HG03521 (cell line): ENCODE data around the gene U2AF2.

Experiments used
- ATAC-seq: cut with Tn5 transposase; IDR thresholded peaks from one replicate; pipeline ENCODE4 v1.9.1; 2021; ENCODE audit warnings: mild to moderate bottlenecking, moderate library complexity; ENCODE audit not compliant: unreplicated experiment

The U2AF2 gene

GRCh38 chr19:55642153-55643002, 12.5 kb upstream of the U2AF2 start:
- no peak for ATAC-seq

DNA sequence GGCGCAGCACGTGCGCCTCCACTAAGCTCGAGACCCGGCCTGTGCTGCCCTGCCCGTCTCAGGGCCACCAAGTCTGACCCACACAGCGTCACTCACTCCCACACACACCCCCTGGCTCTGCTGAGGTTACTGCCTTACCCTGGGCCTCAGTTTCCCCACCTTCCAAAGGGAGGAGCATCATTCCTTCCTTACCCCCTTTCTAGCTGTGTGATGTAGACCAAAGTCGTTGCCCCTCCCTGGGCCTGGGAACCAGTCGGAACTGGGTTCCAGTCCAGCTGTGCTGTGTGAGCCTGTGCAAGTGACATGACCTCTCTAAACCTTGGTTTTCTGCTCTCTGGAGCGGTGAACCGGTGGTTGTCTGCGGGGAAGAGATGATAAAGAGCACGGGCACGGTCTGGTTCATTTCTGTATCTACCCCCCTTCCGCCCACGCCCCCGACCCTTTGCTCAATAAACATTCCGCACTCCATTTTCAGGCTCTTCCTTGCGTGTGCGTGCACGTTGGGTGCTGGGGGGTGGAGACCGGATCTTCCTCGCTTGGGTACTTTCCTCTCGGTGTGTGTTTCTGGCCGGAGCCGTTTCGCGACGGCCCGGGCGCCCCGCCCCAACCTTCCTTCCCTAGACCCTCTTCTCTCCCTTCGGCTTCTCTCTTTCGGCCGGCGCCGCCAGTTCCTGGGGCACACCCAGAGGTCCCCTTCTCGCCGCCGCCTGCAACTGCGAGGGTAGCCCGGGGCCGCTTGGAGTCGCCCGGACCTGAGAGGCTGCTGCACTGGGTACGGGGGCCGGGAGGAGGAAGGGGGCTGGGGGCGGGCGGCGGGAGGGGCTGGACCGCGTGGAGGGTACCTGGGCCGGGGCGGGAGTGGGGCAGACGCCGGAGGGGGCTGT, 11.6 kb upstream of the U2AF2 start, which contains the start of gene ZNF581:
ZNF581 (plus strand) TSS at position 647 of the 884 bp plus-strand sequence. CDS start 923 bp downstream, outside the sequence.
- peak; percentile 28 for ATAC-seq

DNA sequence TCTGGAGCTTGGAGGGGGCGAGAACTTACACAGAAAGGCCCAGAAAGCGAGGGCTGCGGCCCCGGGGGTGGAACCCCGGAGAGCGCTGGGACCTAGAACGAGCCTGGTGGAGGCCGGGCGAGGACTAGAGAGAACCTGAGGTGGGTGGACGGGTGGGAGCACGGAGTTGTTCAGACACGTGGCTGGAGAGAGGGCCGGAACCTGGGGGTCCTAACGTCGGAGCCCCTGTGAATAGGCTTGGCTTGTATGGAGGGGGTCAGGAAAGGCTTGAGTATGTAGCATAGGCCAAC, 11.0 kb upstream of the U2AF2 start:
- ATAC-seq: no peak

GRCh38 chr19:55644191-55644833, 10.5 kb upstream of the U2AF2 start:
- no peak for ATAC-seq

GRCh38 chr19:55644842-55645511, 9.9 kb upstream of the U2AF2 start:
- no peak for ATAC-seq

DNA sequence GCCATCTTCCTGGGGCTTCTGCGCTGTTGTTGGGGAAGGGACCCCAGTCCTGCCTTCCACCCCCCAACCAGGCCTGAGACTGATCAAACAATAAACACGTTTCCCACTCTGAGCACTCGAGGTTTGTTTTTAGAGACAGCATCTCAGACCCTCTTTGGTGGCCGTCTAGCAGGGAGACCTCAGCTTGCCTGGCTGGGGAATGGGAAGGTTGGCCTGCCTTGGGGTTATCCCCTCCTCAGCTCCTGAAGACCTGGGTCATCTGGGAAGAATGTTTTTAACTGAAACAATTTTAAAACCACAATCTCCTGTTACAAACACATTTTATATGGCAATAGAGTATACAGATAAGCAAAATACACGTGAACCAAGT, 9.3 kb upstream of the U2AF2 start:
- ATAC-seq: no peak

- ATAC-seq: no peak
These were observed 7.7 kb upstream of the U2AF2 start for GRCh38 chr19:55646889-55647731.

DNA sequence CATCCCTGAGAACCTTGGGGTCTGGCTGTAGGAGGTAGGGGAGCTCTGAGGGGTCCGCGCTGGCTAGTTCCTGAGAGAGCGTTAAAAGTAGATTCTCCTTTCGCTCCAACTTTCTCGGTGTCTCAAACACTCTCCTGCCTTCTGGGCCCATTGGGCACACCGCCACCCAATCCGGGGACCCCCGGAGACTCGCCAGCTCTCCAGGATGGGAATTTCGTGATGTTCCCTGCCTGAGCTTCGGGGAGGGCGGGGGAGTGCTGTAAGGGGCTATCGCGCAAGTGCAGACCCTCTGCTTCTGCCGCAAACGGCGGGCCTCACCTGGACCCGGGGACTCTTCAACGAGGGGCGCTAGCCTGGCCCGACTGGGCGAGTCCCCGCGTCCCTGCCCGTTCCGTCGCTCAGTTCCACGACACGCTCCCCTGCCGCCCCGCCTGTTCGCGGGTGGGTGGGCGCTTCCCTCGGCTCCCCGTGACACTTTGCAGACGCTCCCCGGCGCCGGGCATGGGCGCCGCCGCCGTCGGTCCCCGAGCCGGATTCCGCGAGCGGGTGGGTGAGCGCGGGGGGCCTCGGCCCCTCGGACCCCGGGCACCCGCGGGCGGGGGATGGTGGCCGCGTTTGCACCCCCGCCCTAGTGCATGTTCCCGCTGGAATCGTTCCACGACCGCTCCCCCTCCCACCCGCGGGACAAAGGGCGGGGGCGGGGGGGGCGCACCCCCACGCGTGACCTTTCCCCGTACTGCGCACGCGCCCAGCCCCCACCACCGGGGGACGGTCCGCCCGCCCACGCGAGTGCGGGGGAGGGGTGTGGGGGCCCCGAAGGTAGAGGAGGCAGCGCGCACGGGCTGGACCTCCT, 6.9 kb upstream of the U2AF2 start, which contains the start of gene CCDC106:
CCDC106 (plus strand) TSS at position 481 of the 853 bp plus-strand sequence. CDS start 835 bp downstream, outside the sequence.
- ATAC-seq: peak; percentile 27

GRCh38 chr19:55648585-55649267, 6.1 kb upstream of the U2AF2 start:
- ATAC-seq: no peak

DNA sequence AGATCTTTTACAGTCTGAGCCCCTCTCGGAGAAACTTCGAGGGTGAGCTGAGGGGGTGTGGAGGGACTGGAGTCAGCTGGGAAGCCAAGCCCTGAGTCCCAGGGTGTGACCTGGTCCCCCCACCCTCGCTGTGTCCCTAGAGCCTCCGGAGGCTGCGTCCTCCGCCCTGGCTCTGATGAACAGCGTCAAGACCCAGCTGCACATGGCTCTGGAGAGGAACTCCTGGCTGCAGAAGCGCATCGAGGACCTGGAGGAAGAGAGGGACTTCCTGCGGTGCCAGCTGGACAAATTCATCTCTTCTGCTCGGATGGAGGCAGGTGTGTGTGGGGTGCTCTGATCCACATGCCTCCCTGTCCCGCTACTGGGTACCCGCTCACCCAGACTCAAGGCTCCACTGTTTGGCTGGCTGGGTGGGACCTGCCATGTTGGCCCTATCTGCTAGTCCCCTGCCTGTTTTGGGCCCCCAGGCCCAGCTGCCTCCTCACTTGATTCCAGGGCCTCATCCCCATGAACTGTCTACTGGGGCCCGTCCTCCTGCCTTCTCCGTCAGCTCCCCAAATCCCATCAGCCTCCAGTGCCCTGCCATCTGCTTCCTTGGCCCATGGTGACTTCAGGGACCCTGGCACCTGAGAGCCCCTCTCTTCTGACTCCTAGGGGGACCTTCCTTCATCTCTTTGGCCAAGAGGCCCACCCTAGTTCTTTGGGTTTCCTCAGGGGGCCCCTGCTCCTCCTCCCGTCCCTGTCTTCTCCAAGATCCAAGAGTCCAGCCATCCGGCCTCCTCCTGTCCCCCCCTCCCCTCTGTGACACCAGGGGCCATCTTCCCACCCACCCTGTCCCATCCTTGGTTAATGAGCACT, 5.3 kb upstream of the U2AF2 start:
- no peak for ATAC-seq

DNA sequence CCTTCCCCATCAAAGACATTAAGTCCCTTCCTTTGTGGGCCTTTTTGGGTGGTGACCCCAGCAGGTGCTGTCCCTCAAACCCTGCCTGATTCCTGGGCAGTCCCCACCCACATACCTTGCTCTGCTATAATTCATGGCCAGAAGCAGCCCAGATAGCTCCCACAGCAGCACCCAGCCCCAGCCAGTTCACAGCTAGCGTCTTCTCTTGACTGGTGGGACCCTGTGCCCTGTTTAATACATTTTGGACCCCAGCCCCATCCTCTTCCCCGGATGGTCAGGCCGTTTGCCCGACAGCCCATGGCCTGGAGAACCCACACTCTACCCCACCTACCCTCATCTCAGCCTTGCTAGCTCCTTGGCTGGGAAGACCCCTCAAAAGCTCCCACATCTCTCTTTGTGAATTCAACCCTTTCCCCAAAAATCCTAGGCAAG, 4.7 kb upstream of the U2AF2 start:
- no peak for ATAC-seq

- no peak for ATAC-seq
These were observed 4.1 kb upstream of the U2AF2 start for GRCh38 chr19:55650602-55651230.

DNA sequence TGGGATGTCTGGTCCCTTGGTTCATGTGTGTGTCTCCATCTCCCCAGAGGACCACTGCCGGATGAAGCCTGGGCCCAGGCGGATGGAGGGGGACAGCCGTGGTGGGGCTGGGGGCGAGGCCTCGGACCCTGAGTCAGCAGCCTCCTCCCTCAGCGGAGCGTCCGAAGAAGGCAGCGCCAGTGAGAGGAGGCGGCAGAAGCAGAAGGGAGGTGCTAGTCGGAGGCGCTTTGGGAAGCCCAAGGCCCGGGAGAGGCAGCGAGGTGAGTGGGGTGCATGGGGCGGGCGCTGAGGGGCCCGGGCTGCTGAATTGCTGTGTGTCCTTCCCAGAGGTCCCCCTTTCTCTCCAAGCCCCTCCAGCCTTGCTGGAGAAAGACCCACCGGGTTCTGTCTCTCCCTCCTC, 3.6 kb upstream of the U2AF2 start:
- ATAC-seq: no peak

DNA sequence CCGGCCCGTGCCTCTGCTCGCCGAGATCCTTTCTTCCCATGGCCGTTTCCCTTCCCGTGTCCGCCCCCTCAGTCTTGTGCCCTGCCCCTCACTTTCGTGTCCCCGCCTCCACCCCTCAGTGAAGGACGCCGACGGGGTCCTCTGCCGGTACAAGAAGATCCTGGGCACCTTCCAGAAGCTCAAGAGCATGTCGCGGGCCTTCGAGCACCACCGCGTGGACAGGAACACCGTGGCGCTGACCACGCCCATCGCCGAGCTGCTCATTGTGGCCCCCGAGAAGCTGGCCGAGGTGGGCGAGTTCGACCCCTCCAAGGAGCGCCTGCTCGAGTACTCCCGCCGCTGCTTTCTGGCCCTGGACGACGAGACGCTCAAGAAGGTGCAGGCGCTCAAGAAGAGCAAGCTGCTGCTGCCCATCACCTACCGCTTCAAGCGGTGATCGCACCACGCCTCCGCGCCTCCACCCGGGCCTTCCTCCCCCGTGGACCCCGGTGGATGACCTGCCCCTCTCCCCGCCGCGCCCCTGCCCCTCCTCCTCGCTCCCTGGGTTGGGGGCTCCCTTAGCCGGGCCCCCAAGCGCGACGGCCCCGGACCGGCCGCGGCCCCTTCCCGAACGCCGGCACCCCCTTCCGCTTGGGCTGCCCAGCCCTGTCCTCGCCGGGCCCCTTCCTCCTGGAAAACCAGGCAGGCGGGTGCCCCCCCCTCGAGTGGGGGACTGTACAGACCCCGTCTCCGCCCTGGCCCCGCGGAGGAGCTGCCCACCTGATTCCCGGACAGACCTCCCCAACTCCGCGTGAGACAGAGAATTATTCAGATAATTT, 2.3 kb upstream of the U2AF2 start:
- ATAC-seq: no peak

DNA sequence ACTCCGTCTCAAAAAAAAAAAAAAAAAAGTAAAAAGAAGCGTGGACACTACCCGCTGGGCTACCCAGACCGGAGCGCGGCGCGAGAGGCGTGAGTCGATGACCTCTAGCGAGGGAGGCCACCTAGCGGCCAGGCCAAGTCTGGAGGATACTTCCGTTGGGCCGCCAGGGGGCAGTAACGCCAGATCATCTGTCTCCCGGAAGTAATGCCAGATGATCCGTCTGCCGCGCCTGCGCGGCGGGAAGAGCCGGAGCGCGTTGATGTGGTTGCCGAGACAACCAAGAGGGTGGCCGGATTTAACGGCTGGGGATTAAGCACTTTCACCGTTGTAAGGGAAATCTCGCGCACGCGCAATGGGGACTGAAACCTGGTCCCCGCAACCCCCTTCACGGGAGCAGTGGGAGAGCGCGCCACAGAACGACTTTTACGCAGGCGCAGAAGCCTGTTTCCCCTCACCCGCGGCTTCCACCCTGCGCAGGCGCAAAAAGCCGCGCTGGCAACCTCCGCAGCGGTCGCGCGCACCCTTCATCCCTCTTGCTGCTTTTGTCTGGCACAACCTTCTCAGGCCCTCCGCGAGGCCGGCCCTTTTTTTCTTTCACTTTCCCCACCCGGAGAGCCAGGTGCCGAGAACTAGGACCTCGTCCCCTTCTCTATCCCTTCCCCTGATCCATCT, 1.0 kb upstream of the U2AF2 start:
- ATAC-seq: peak; percentile 46
